Left hindlimb (tissue), 1 donor: ENCODE results near the gene DOCK3.
A peak's percentile ranks its signal among the peaks of the same experiment; 100 is the strongest.
"Not testable (repeated sequence)": the region's sequence is repeated elsewhere in the genome, so short reads cannot be mapped to it uniquely, and the experiment has no call there.

Source experiments
- DNase-seq: peaks from one replicate; pipeline ENCODE4 v3.0.0-alpha.2; 2018

DOCK3 gene

GRCh38 chr3:51139616-51140015, 464.9 kb downstream of the DOCK3 start:
- no peak for DNase-seq

- DNase-seq, result no peak
Observed at GRCh38 chr3:51141573-51141972, 466.8 kb downstream of the DOCK3 start.

- no peak for DNase-seq
Observed at GRCh38 chr3:51145811-51146585, 471.3 kb downstream of the DOCK3 start.

- DNase-seq, result no peak
Observed at GRCh38 chr3:51146781-51147180, 472.1 kb downstream of the DOCK3 start.

- DNase-seq, result no peak
Observed at GRCh38 chr3:51156147-51156546, 481.4 kb downstream of the DOCK3 start.

- no peak for DNase-seq
Observed at GRCh38 chr3:51163051-51163450, 488.3 kb downstream of the DOCK3 start.

GRCh38 chr3:51173518-51174271, 499.0 kb downstream of the DOCK3 start:
- DNase-seq, result no peak

- DNase-seq, result no peak
Observed at GRCh38 chr3:51176923-51177322, 502.2 kb downstream of the DOCK3 start.

- not testable (repeated sequence) for DNase-seq
Observed at GRCh38 chr3:51186446-51186845, 511.7 kb downstream of the DOCK3 start.

GRCh38 chr3:51190199-51190598, 515.5 kb downstream of the DOCK3 start:
- DNase-seq, result no peak

GRCh38 chr3:51190827-51191226, 516.1 kb downstream of the DOCK3 start:
- no peak for DNase-seq

GRCh38 chr3:51191768-51192167, 517.0 kb downstream of the DOCK3 start:
- no peak for DNase-seq

- no peak for DNase-seq
Observed at GRCh38 chr3:51198477-51198876, 523.8 kb downstream of the DOCK3 start.

- DNase-seq, result not testable (repeated sequence)
Observed at GRCh38 chr3:51199296-51199695, 524.6 kb downstream of the DOCK3 start.

GRCh38 chr3:51216291-51216690, 541.6 kb downstream of the DOCK3 start:
- peak; percentile 42 for DNase-seq

- no peak for DNase-seq
Observed at GRCh38 chr3:51221959-51222358, 547.2 kb downstream of the DOCK3 start.

GRCh38 chr3:51224283-51224682, 549.6 kb downstream of the DOCK3 start:
- no peak for DNase-seq

GRCh38 chr3:51224843-51225242, 550.1 kb downstream of the DOCK3 start:
- DNase-seq, result no peak

- DNase-seq, result no peak
Observed at GRCh38 chr3:51242939-51243338, 568.2 kb downstream of the DOCK3 start.

- no peak for DNase-seq
Observed at GRCh38 chr3:51243924-51244323, 569.2 kb downstream of the DOCK3 start.

GRCh38 chr3:51245867-51246266, 571.1 kb downstream of the DOCK3 start:
- DNase-seq, result no peak

GRCh38 chr3:51257870-51258269, 583.1 kb downstream of the DOCK3 start:
- DNase-seq, result no peak

GRCh38 chr3:51264166-51264565, 589.4 kb downstream of the DOCK3 start:
- not testable (repeated sequence) for DNase-seq

GRCh38 chr3:51268132-51268531, 593.4 kb downstream of the DOCK3 start:
- DNase-seq, result no peak
